ENCODE measurements around the gene OR6S1.
"Not testable (repeated sequence)": the region's sequence is repeated elsewhere in the genome, so short reads cannot be mapped to it uniquely, and the experiment has no call there.

The OR6S1 gene

DNA sequence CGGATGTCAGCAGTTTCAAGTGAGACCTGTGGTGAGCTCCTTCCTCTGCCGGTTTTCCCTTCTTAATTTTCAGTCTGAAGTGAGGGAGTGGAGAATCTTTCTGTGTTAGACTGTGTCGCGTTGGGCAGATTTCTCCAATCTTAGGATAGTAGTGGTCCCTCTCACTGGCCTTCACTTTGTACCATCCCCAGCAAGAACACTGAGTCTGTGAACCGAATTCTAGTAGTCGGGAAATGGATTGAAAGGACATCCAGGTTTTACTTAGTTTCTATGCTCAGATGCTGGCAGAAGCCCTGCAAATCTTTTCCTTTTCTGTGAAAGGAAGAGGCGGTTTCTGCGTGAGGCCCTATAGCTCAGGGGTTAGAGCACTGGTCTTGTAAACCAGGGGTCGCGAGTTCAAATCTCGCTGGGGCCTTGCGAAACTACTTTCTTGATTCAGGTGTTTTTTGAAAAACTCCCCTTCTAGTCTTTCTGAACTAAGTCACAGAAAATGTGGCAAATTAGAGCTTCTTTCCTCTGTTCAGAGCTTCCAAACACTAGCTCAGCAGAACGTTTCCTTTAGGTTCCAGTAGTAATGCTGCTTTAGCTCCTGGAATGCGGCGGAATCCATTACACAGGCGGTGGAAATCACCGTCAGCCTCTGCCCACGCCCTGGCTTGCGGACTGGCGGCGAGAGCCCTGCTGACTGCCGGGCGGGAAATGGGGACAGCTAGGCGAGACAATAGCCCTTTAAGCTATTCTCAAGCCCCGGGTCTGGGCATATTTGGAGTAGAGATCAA, 40.0 kb upstream of the OR6S1 start:
- Mint-ChIP-seq H3K4me1 (no peaks in the 10 kb centered on the region), H3K27me3 (no peaks in the 10 kb centered on the region), H3K4me3 (no peak overlapping the region), H3K36me3 (ENCODE audit: insufficient read depth) (no peaks in the 10 kb centered on the region), H3K27ac (ENCODE audit: low read depth) (no peak overlapping the region), H3K9me3 (no peaks in the 10 kb centered on the region)
- ATAC-seq (replicated peaks; ENCODE audit: extremely low read depth, poor library complexity, severe bottlenecking) (peak; percentile 29), DNase-seq (ENCODE audit: low spot score in 2 of 2) (peak; percentile 88 to 92)

- Mint-ChIP-seq H3K4me1 (no peaks in the 10 kb centered on the region), H3K9me3 (no peaks in the 10 kb centered on the region), H3K4me3 (no peak overlapping the region), H3K36me3 (ENCODE audit: insufficient read depth) (no peaks in the 10 kb centered on the region), H3K27me3 (no peaks in the 10 kb centered on the region), H3K27ac (ENCODE audit: low read depth) (no peak overlapping the region)
- ATAC-seq (replicated peaks; ENCODE audit: extremely low read depth, poor library complexity, severe bottlenecking) (peak; percentile 26), DNase-seq (ENCODE audit: low spot score in 2 of 2) (no peak)
Observed at GRCh38 chr14:20680843-20681347, 39.4 kb upstream of the OR6S1 start.

DNA sequence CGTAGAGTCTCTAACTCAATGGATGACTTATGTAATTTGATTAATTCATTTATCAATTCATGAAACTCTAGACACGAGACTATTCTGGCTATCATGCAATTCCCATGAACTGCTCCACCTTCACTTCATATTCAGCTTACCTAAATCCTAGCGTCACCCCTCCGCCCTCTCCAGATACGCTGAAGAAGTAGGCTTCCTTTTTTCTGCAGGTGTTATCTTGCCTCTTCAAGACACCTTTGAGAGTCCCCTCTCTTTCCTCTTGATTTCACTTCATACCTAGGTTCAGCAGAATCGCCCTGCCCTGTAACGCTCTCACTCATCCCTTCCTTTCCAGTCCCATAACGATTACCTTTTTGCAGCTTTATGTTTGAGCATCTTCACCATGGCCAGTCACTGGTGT, 38.9 kb upstream of the OR6S1 start:
- no peak for ATAC-seq (replicated peaks; ENCODE audit: extremely low read depth, poor library complexity, severe bottlenecking)
- H3K36me3 Mint-ChIP-seq (ENCODE audit: insufficient read depth), result no peaks in the 10 kb centered on the region
- no peaks in the 10 kb centered on the region for H3K9me3 Mint-ChIP-seq
- H3K4me3 Mint-ChIP-seq, result no peak overlapping the region
- H3K27ac Mint-ChIP-seq (ENCODE audit: low read depth), result no peak overlapping the region
- no peak for DNase-seq (ENCODE audit: low spot score in 2 of 2)
- H3K4me1 Mint-ChIP-seq, result no peaks in the 10 kb centered on the region
- H3K27me3 Mint-ChIP-seq, result no peaks in the 10 kb centered on the region

DNA sequence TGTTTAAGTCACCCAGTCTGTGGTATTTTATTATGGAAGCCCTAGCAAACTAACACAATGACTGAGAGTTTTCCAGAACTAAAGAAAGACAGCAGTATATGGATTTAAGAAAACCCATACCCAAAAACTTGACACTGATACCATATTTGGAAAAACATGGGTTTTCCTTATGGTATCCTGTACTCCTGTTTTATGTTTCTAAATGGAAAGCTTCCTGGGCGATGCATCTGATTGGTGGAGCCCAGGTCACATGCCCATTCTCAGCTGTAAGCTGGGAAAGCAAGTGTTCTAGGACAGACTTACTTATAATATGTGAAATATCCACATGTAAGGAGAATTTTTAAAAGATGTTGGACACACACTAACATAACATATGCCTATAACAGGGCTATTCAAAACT, 38.4 kb upstream of the OR6S1 start:
- Mint-ChIP-seq H3K27me3 (no peaks in the 10 kb centered on the region), H3K4me3 (no peak overlapping the region), H3K9me3 (no peaks in the 10 kb centered on the region), H3K27ac (ENCODE audit: low read depth) (no peak overlapping the region), H3K36me3 (ENCODE audit: insufficient read depth) (no peaks in the 10 kb centered on the region), H3K4me1 (no peaks in the 10 kb centered on the region)
- ATAC-seq (replicated peaks; ENCODE audit: extremely low read depth, poor library complexity, severe bottlenecking) (no peak), DNase-seq (ENCODE audit: low spot score in 2 of 2) (no peak)

DNA sequence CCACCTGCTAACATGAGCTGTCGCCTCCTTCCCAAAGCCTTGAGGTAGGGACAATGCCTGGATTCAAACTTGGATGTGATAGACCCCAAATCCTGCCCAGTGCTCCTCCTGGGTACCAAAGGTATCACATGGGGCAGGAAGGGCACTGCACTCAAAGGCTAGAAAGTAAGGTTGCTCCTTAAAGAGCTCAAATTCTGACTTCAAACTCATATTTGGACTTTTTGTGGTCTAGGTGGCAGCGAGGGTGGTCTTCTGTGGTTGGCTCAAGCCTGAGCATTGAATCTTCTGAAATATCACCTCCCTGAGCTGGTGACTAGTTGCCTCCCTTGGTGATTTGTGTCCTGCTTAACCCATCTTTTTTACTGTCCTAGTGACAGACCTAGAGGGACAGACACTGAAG, 34.6 kb upstream of the OR6S1 start:
- H3K4me3 Mint-ChIP-seq, result no peak overlapping the region
- no peak for DNase-seq (ENCODE audit: low spot score in 2 of 2)
- no peaks in the 10 kb centered on the region for H3K36me3 Mint-ChIP-seq (ENCODE audit: insufficient read depth)
- ATAC-seq (replicated peaks; ENCODE audit: extremely low read depth, poor library complexity, severe bottlenecking), result no peak
- no peaks in the 10 kb centered on the region for H3K9me3 Mint-ChIP-seq
- no peaks in the 10 kb centered on the region for H3K4me1 Mint-ChIP-seq
- no peak overlapping the region for H3K27ac Mint-ChIP-seq (ENCODE audit: low read depth)
- no peaks in the 10 kb centered on the region for H3K27me3 Mint-ChIP-seq

GRCh38 chr14:20675669-20676068, 34.2 kb upstream of the OR6S1 start:
- DNase-seq (ENCODE audit: low spot score in 2 of 2) (no peak), ATAC-seq (replicated peaks; ENCODE audit: extremely low read depth, poor library complexity, severe bottlenecking) (no peak)
- Mint-ChIP-seq H3K27ac (ENCODE audit: low read depth) (no peak overlapping the region), H3K4me1 (no peaks in the 10 kb centered on the region), H3K4me3 (no peak overlapping the region), H3K27me3 (no peaks in the 10 kb centered on the region), H3K36me3 (ENCODE audit: insufficient read depth) (no peaks in the 10 kb centered on the region), H3K9me3 (no peaks in the 10 kb centered on the region)

GRCh38 chr14:20671597-20672283, 30.2 kb upstream of the OR6S1 start:
- ATAC-seq (replicated peaks; ENCODE audit: extremely low read depth, poor library complexity, severe bottlenecking), result no peak
- H3K36me3 Mint-ChIP-seq (ENCODE audit: insufficient read depth), result no peaks in the 10 kb centered on the region
- H3K4me1 Mint-ChIP-seq, result peaks cover 12% of the 10 kb centered on the region
- no peak for DNase-seq (ENCODE audit: low spot score in 2 of 2)
- no peak overlapping the region for H3K27ac Mint-ChIP-seq (ENCODE audit: low read depth)
- no peaks in the 10 kb centered on the region for H3K27me3 Mint-ChIP-seq
- no peak overlapping the region for H3K4me3 Mint-ChIP-seq
- no peaks in the 10 kb centered on the region for H3K9me3 Mint-ChIP-seq

GRCh38 chr14:20668969-20669368, 27.5 kb upstream of the OR6S1 start:
- Mint-ChIP-seq H3K4me3 (no peak overlapping the region), H3K4me1 (peaks cover 12% of the 10 kb centered on the region), H3K27me3 (no peaks in the 10 kb centered on the region), H3K36me3 (ENCODE audit: insufficient read depth) (no peaks in the 10 kb centered on the region), H3K9me3 (no peaks in the 10 kb centered on the region), H3K27ac (ENCODE audit: low read depth) (no peak overlapping the region)
- ATAC-seq (replicated peaks; ENCODE audit: extremely low read depth, poor library complexity, severe bottlenecking), result no peak
- no peak for DNase-seq (ENCODE audit: low spot score in 2 of 2)

DNA sequence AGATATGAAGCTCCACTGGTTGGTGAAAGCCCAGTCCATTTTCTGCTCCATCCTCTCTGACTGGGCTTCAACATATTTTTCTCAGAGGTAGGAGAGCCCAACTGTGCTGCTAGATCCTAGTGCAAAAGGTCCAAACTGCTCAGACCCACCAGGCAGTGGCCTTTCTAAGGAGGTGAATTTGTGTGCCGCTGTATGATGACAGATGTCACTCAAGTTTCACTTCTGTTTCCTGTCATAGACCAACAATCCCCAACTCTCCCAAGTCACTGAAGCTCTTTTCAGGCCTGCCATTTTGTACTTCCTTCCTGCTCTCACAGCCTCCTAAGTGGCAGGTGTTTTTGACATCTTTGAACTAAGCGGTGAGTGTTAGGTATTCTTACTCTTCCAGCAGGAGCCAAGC, 26.5 kb upstream of the OR6S1 start:
- Mint-ChIP-seq H3K27me3 (no peaks in the 10 kb centered on the region), H3K4me1 (peaks cover 22% of the 10 kb centered on the region), H3K27ac (ENCODE audit: low read depth) (no peak overlapping the region), H3K9me3 (no peaks in the 10 kb centered on the region), H3K36me3 (ENCODE audit: insufficient read depth) (peaks cover 6% of the 10 kb centered on the region), H3K4me3 (no peak overlapping the region)
- ATAC-seq (replicated peaks; ENCODE audit: extremely low read depth, poor library complexity, severe bottlenecking), result no peak
- DNase-seq (ENCODE audit: low spot score in 2 of 2), result no peak

DNA sequence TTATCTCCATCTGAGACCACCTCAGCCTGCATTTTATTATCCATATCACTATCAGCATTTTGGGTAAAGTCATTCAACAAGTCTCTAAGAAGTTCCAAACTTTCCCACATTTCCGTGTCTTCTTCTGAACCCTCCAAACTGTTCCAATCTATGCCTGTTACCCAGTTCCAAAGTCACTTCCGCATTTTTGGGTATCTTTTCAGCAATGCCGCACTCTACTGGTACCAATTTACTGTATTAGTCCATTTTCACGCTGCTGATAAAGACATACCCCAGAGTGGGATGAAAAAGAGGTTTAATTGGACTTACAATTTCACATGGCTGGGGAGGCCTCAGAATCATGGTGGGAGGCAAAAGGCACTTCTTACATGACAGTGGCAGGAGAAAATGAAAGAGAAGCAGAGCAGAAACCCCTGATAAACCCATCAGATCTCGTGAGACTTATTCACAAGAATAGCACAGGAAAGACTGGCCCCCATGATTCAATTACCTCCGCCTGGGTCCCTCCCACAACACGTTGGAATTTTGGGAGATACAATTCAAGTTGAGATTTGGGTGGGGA, 25.0 kb upstream of the OR6S1 start:
- H3K36me3 Mint-ChIP-seq (ENCODE audit: insufficient read depth); ATAC-seq (replicated peaks; ENCODE audit: extremely low read depth, poor library complexity, severe bottlenecking); DNase-seq (ENCODE audit: low spot score in 2 of 2); H3K9me3 Mint-ChIP-seq; H3K27me3 Mint-ChIP-seq; H3K4me3 Mint-ChIP-seq; H3K27ac Mint-ChIP-seq (ENCODE audit: low read depth): not testable (repeated sequence)
- peaks cover 31% of the 10 kb centered on the region for H3K4me1 Mint-ChIP-seq

DNA sequence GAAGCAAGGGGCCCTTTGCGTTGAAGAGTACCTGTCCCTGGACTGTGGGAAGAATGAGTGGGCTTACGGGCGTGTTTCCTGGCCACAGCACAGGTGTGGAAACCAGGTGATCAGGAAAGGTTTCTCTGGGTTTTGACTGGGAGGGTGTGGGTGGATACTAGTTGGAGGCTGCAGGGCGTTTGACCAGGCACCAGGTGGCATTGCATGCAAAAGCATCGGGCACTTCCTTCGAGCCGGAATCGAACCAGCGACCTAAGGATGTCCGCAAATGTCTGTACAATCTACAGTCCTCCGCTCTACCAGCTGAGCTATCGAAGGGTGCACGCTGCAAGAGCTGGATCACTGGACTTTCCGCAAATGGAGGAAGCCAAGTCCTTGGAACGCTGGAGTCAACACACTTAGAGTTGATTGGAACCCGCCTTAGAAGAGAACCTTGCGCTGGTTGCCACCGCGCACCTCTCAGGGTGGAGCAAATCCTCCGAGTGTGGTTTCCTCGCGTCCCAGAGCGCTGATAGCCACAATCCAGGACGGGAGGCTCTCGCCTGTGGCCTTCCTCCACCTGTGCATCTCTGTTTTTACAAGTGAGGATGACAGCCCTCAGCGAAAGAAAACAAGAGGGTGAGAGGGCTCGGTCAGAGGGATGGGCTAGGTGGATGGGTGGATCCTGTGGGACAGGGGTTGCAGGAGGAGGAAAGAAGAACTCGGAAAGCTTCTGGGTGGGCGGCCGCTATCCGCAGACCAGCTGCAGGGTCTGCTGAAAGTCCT, 21.7 kb upstream of the OR6S1 start:
- DNase-seq (ENCODE audit: low spot score in 2 of 2) (peak; percentile 67 to 72), ATAC-seq (replicated peaks; ENCODE audit: extremely low read depth, poor library complexity, severe bottlenecking) (peak; percentile 85)
- Mint-ChIP-seq H3K27me3 (peaks cover 16% of the 10 kb centered on the region), H3K36me3 (ENCODE audit: insufficient read depth) (peaks cover 7% of the 10 kb centered on the region), H3K4me1 (peaks cover 25% of the 10 kb centered on the region), H3K27ac (ENCODE audit: low read depth) (peak overlapping the region; percentile 87), H3K9me3 (no peaks in the 10 kb centered on the region), H3K4me3 (peak overlapping the region; percentile 82)

DNA sequence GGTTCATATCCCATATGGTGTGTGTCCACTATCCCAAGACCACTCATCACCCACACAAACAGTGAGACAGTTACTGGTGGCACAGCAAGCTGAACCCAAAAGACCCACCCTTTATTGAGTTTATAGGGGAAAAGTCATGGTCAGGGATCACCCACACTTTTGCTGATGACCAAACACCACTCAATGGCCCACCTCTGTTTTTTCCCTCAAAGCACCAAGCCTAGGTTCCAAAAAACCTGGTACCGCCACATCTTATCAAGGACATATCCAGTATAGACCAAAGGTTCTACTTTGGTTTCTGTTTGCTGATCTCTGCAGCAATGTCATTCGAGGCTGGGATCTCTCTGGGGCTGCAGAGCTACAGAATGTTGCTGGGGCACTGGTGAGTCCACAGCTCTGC, 19.7 kb upstream of the OR6S1 start:
- no peaks in the 10 kb centered on the region for H3K9me3 Mint-ChIP-seq
- H3K27me3 Mint-ChIP-seq, result peaks cover 35% of the 10 kb centered on the region
- H3K4me1 Mint-ChIP-seq, result peaks cover 30% of the 10 kb centered on the region
- no peak overlapping the region for H3K27ac Mint-ChIP-seq (ENCODE audit: low read depth)
- DNase-seq (ENCODE audit: low spot score in 2 of 2) (no peak), ATAC-seq (replicated peaks; ENCODE audit: extremely low read depth, poor library complexity, severe bottlenecking) (no peak)
- H3K36me3 Mint-ChIP-seq (ENCODE audit: insufficient read depth), result peaks cover 9% of the 10 kb centered on the region
- H3K4me3 Mint-ChIP-seq, result no peak overlapping the region

Data from central memory CD8-positive, alpha-beta T cell (primary cell).